Middle frontal gyrus (tissue), 1 donor: ENCODE results near the gene CYGB.

Source experiments
- DNase-seq: peaks from one replicate; pipeline ENCODE4 v3.0.0-alpha.2; 2015; ENCODE audit warnings: low spot score; ENCODE audit errors: extremely low spot score

Gene CYGB

GRCh38 chr17:76484228-76484725 lies 53.2 kb downstream of the CYGB start:
- no peak for DNase-seq

GRCh38 chr17:76481071-76481655 lies 56.3 kb downstream of the CYGB start:
- DNase-seq: no peak

GRCh38 chr17:76480632-76481031 lies 56.9 kb downstream of the CYGB start:
- no peak for DNase-seq

GRCh38 chr17:76479515-76480060 lies 57.9 kb downstream of the CYGB start:
- no peak for DNase-seq

- no peak for DNase-seq
These were observed 58.6 kb downstream of the CYGB start for GRCh38 chr17:76478730-76479514.

- DNase-seq: no peak
These were observed 59.4 kb downstream of the CYGB start for GRCh38 chr17:76478097-76478496.

- DNase-seq: no peak
These were observed 59.9 kb downstream of the CYGB start for GRCh38 chr17:76477576-76477975.
